ENCODE measurements around the gene SMIM8. TPM values are rescaled to one million over a fixed set of nuclear protein-coding genes. Genes with fewer than 3 reads are reported as not detected.

SMIM8 gene
- total RNA-seq, 3 donors from 2014 or later (not counting 1 experiment from before 2014, with no cell fraction given): 8.0 to 11.1 (median 9.5) TPM

GRCh38 chr6:87357479-87358196, 35.2 kb downstream of the SMIM8 start:
- Histone ChIP-seq H3K36me3 (ENCODE audit: control insufficient read depth, insufficient read depth, low read length) (no peaks in the 10 kb centered on the region), H3K4me3 (ENCODE audit: low read length) (no peak overlapping the region), H3K27ac (ENCODE audit: low read length) (no peak overlapping the region), H3K27me3 (ENCODE audit: control insufficient read depth, insufficient read depth, low read length) (no peaks in the 10 kb centered on the region), H3K4me1 (ENCODE audit: control insufficient read depth, insufficient read depth, low read length) (no peaks in the 10 kb centered on the region), H3K9me3 (ENCODE audit: control insufficient read depth, insufficient read depth, low read length) (no peaks in the 10 kb centered on the region)
- Mint-ChIP-seq H3K36me3 (no peaks in the 10 kb centered on the region), H3K27me3 (ENCODE audit: low read depth in 2 of 2) (no peaks in the 10 kb centered on the region), H3K27ac (no peak overlapping the region), H3K9me3 (no peaks in the 10 kb centered on the region), H3K4me1 (no peaks in the 10 kb centered on the region), H3K4me3 (no peak overlapping the region)
- DNase-seq: no peak
- no peak for TF ChIP-seq CTCF (IDR thresholded peaks at IDR 0.05)
- intact Hi-C loops (cut with micrococcal nuclease): no loop called here
- no CpG with 5 or more reads among the region's 3 CpGs for WGBS (ENCODE audit: insufficient coverage)
- ATAC-seq: no peak

- WGBS (ENCODE audit: insufficient coverage): 92% methylated on average over 4 of the region's 5 CpGs
- ATAC-seq (no peak), DNase-seq (no peak)
- Histone ChIP-seq H3K27ac (ENCODE audit: low read length) (no peak overlapping the region), H3K36me3 (ENCODE audit: control insufficient read depth, insufficient read depth, low read length) (no peaks in the 10 kb centered on the region), H3K9me3 (ENCODE audit: control insufficient read depth, insufficient read depth, low read length) (no peaks in the 10 kb centered on the region), H3K4me1 (ENCODE audit: control insufficient read depth, insufficient read depth, low read length) (no peaks in the 10 kb centered on the region), H3K4me3 (ENCODE audit: low read length) (no peak overlapping the region), H3K27me3 (ENCODE audit: control insufficient read depth, insufficient read depth, low read length) (no peaks in the 10 kb centered on the region)
- Mint-ChIP-seq H3K4me3 (no peak overlapping the region), H3K4me1 (no peaks in the 10 kb centered on the region), H3K36me3 (peaks cover 7% of the 10 kb centered on the region), H3K27ac (no peak overlapping the region), H3K27me3 (ENCODE audit: low read depth in 2 of 2) (no peaks in the 10 kb centered on the region), H3K9me3 (no peaks in the 10 kb centered on the region)
- no peak for TF ChIP-seq CTCF (IDR thresholded peaks at IDR 0.05)
- intact Hi-C loops (cut with micrococcal nuclease): no loop called here
Observed at GRCh38 chr6:87364602-87365252, 42.3 kb downstream of the SMIM8 start.

- H3K27ac Mint-ChIP-seq: no peak overlapping the region
- H3K4me1 Mint-ChIP-seq: no peaks in the 10 kb centered on the region
- WGBS (ENCODE audit: insufficient coverage): 95% methylated on average over 4 of the region's 4 CpGs
Observed at GRCh38 chr6:87366072-87366827, 43.9 kb downstream of the SMIM8 start.

More at GRCh38 chr6:87366072-87366827, 43.9 kb downstream of the SMIM8 start:
- H3K36me3 ChIP-seq (ENCODE audit: control insufficient read depth, insufficient read depth, low read length): no peaks in the 10 kb centered on the region
- Mint-ChIP-seq H3K27me3 (ENCODE audit: low read depth in 2 of 2) (no peaks in the 10 kb centered on the region), H3K36me3 (peaks cover 7% of the 10 kb centered on the region), H3K9me3 (no peaks in the 10 kb centered on the region), H3K4me3 (no peak overlapping the region)
- no peak for TF ChIP-seq CTCF (IDR thresholded peaks at IDR 0.05)
- DNase-seq (no peak), ATAC-seq (no peak)
- H3K9me3 ChIP-seq (ENCODE audit: control insufficient read depth, insufficient read depth, low read length): no peaks in the 10 kb centered on the region
- no peaks in the 10 kb centered on the region for H3K4me1 ChIP-seq (ENCODE audit: control insufficient read depth, insufficient read depth, low read length)
- intact Hi-C loops (cut with micrococcal nuclease): no loop called here
- H3K27ac ChIP-seq (ENCODE audit: low read length): no peak overlapping the region
- no peak overlapping the region for H3K4me3 ChIP-seq (ENCODE audit: low read length)
- no peaks in the 10 kb centered on the region for H3K27me3 ChIP-seq (ENCODE audit: control insufficient read depth, insufficient read depth, low read length)

All from natural killer cell (primary cell).